Pancreas (tissue), 10 donors: ENCODE measurements around the gene SRGAP3. TPM values are rescaled to one million over a fixed set of nuclear protein-coding genes. Genes with fewer than 3 reads are reported as not detected.

Source experiments
- ATAC-seq, 4 donors: fragments of 200-7000 bp; cut with Tn5 transposase; one replicate each; pipeline versions ENCODE4 v1.8.0 to v1.9.1; 2020; ENCODE audit warnings: mild to moderate bottlenecking in 4 of 4, moderate library complexity in 4 of 4
- DNase-seq, 6 donors: peaks; one replicate each; pipeline ENCODE4 v3.0.0-alpha.2; 2020
- FAIRE-seq: peaks from 2 replicates; lab custom pipeline; 2012; peaks lifted over from hg19 to GRCh38; lab: Jason Lieb, UNC
- H3K27ac ChIP-seq, 4 donors: fragments of 200-600 bp; sonication (generic); 1 replicate in 3 of 4; 2 replicates in 1 of 4; pipeline versions ENCODE4 v1.5.0 to v1.8.0; 2020
- H3K27me3 ChIP-seq, 4 donors: fragments of 200-600 bp; one replicate each; pipeline ENCODE4 v1.8.0; 2021
- H3K36me3 ChIP-seq, 3 donors: fragments of 200-600 bp; sonication (generic) in 1 of 3; one replicate each; pipeline versions ENCODE4 v1.5.0 to v1.8.0; 2020 to 2021
- H3K4me1 ChIP-seq, 3 donors: fragments of 200-600 bp; one replicate each; pipeline ENCODE4 v1.8.0; 2021
- H3K4me3 ChIP-seq, 4 donors: fragments of 200-600 bp; sonication (generic) in 2 of 4; one replicate each; pipeline versions ENCODE4 v1.5.0 to v1.8.0; 2020 to 2021
- H3K9me3 ChIP-seq, 4 donors: fragments of 200-600 bp; one replicate each; pipeline ENCODE4 v1.8.0; 2021
- CTCF ChIP-seq, 4 donors: fragments of 200-600 bp; sonication (generic) in 3 of 4; IDR thresholded peaks; one replicate each; pipeline versions ENCODE4 v1.5.0 to v1.8.0; 2021; ENCODE audit warnings: antibody characterized with exemption in 4 of 4
- WGBS, 2 donors: extraction: QIAGEN DNeasy Blood & Tissue Kit; methylation state at CpG; one replicate each; pipeline ENCODE4 v1.1.7; 2013; 5-methylcytosine and 5-hydroxymethylcytosine counted together
- intact Hi-C, 3 donors: fragments of 100-400 bp; cut with DNase I; formaldehyde crosslinking; loops; one replicate each; pipeline versions ENCODE4 v1.11.1 to v1.14.2; 2022
- polyA plus RNA-seq, 2 donors: library from polyadenylated mRNA; stranded (reverse); fragments of 200-250 nt; gene quantifications; one replicate each; pipeline ENCODE4 v1.2.3, GENCODE V29; 2013
- total RNA-seq, 6 donors: library from RNA; stranded (reverse); fragmentation: NEBNext Ultra II Directional in 4 of 6; extraction: Animal tissue kit (Norgen Biotek cat#: 25700) in 4 of 6; gene quantifications; one replicate each; pipeline versions ENCODE4 v1.2.1 to v1.2.4, GENCODE V29; 2021 to 2023
- donor health status: healthy with polysubstance abuse.
- donor health status: DM: no; HTN: no; CAD: no; lungs with moderate emphysema.
- donor health status: DM: no; HTN: no; CAD: no.
- donor health status: control.
- donor health status: control.
- donor health status: Bipolar disorder and iron deficiency.
- donor health status: DM: yes; HTN: yes; CAD: no.
- donor health status: DM: no; HTN: no; CAD: no.
- donor health status: DM: no; HTN: no; CAD: no.
- donor health status: DM: yes; HTN: yes; CAD: no.

SRGAP3 gene
- total and polyA plus RNA-seq, 8 donors, result 1.9 to 6.5 (median 3.0) TPM

GRCh38 chr3:8945890-8946600 lies 303.4 kb downstream of the SRGAP3 start:
- intact Hi-C loops, result no loop called here
- WGBS, 2 donors, result 65 to 96% methylated on average over 3 of the region's 3 CpGs
- Histone ChIP-seq H3K4me1 (no peaks in the 10 kb centered on the region), H3K4me3 (no peak overlapping the region), H3K27me3 (no peaks in the 10 kb centered on the region), H3K27ac (no peak overlapping the region), H3K9me3 (no peaks in the 10 kb centered on the region), H3K36me3 (no peaks in the 10 kb centered on the region)
- DNase-seq (no peak), FAIRE-seq (no peak), ATAC-seq (no peak)
- TF ChIP-seq CTCF (IDR thresholded peaks at IDR 0.05), result no peak

- H3K27me3 ChIP-seq, result no peaks in the 10 kb centered on the region
- no peak overlapping the region for H3K27ac ChIP-seq
- no peaks in the 10 kb centered on the region for H3K4me1 ChIP-seq
- no peaks in the 10 kb centered on the region for H3K9me3 ChIP-seq
- no peaks in the 10 kb centered on the region for H3K36me3 ChIP-seq
- TF ChIP-seq CTCF (IDR thresholded peaks at IDR 0.05), result no peak
- intact Hi-C loops, result no loop called here
- H3K4me3 ChIP-seq, result no peak overlapping the region
- ATAC-seq, result no peak
- FAIRE-seq, result no peak
- 79 to 80% methylated on average over 4 of the region's 4 CpGs for WGBS, 2 donors
- DNase-seq, result no peak
These were observed 306.5 kb downstream of the SRGAP3 start for GRCh38 chr3:8942746-8943488.

- WGBS, 2 donors, result 94 to 97% methylated on average over 4 of the region's 4 CpGs
- Histone ChIP-seq H3K4me3 (no peak overlapping the region), H3K27me3 (no peaks in the 10 kb centered on the region), H3K27ac (no peak overlapping the region), H3K9me3 (no peaks in the 10 kb centered on the region), H3K36me3 (no peaks in the 10 kb centered on the region), H3K4me1 (no peaks in the 10 kb centered on the region)
- FAIRE-seq, result no peak
- intact Hi-C loops, result no loop called here
- ATAC-seq, result no peak
- DNase-seq, result no peak
- TF ChIP-seq CTCF (IDR thresholded peaks at IDR 0.05), result no peak
These were observed 307.3 kb downstream of the SRGAP3 start for GRCh38 chr3:8942115-8942514.

GRCh38 chr3:8938021-8938420 lies 311.4 kb downstream of the SRGAP3 start:
- Histone ChIP-seq H3K36me3 (no peaks in the 10 kb centered on the region), H3K27ac (peak overlapping the region in 2 of 4 donors; percentile 48 to 63), H3K9me3 (no peaks in the 10 kb centered on the region), H3K4me1 (no peaks in the 10 kb centered on the region), H3K4me3 (no peak overlapping the region), H3K27me3 (no peaks in the 10 kb centered on the region)
- peak in 2 of 4 donors; percentile 47 to 59 for ATAC-seq
- no peak for DNase-seq
- TF ChIP-seq CTCF (IDR thresholded peaks at IDR 0.05), result no peak
- no peak for FAIRE-seq
- intact Hi-C loops, result no loop called here
- WGBS, 2 donors, result 76 to 85% methylated on average over 1 of the region's 1 CpG
